Measurements from ENCODE around the gene ARSA.

DNA sequence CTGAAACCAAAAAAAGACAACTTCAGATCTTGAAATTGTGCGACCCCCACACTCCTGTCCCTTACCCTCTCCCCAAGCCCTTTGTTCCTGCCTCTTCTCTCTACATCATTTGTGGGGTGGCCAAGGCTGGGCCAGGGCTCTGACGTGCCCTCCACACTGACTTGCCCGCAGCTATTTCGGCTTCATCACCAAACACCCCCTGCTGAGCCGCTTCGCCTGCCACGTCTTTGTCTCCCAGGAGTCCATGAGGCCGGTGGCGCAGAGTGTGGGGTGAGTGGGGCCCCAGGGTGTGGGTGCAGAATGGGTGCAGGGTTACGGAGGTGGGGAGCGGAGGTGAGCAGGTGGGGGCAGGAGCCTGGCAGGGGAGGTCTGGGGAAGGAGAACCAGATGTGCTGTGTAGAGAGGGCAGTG is 17.9 kb downstream of the ARSA start:
- TF ChIP-seq, protein P1, sequence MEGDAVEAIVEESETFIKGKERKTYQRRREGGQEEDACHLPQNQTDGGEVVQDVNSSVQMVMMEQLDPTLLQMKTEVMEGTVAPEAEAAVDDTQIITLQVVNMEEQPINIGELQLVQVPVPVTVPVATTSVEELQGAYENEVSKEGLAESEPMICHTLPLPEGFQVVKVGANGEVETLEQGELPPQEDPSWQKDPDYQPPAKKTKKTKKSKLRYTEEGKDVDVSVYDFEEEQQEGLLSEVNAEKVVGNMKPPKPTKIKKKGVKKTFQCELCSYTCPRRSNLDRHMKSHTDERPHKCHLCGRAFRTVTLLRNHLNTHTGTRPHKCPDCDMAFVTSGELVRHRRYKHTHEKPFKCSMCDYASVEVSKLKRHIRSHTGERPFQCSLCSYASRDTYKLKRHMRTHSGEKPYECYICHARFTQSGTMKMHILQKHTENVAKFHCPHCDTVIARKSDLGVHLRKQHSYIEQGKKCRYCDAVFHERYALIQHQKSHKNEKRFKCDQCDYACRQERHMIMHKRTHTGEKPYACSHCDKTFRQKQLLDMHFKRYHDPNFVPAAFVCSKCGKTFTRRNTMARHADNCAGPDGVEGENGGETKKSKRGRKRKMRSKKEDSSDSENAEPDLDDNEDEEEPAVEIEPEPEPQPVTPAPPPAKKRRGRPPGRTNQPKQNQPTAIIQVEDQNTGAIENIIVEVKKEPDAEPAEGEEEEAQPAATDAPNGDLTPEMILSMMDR (IDR thresholded peaks at IDR 0.05; ENCODE audit: extremely low read depth in 1 of 2, insufficient read depth in 1 of 2, low read depth in 1 of 2, low read length in 2 of 2), result no peak
- no peak for TF ChIP-seq POLR2AphosphoS5 (IDR thresholded peaks at IDR 0.05; ENCODE audit: insufficient read depth, low read depth, low read length)
- TF ChIP-seq, protein P2, sequence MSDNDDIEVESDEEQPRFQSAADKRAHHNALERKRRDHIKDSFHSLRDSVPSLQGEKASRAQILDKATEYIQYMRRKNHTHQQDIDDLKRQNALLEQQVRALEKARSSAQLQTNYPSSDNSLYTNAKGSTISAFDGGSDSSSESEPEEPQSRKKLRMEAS (IDR thresholded peaks at IDR 0.05; ENCODE audit: insufficient read depth, insufficient read length), result no peak
